WTC11 (cell line): ENCODE data around the gene DCP1A. TPM values are rescaled to one million over a fixed set of nuclear protein-coding genes. Genes with fewer than 3 reads are reported as not detected.

ENCODE experiments used
- ATAC-seq: fragments of 200-7000 bp; cut with Tn5 transposase; 2 replicates; pipeline ENCODE4 v1.10.0; 2021; ENCODE audit warnings: mild to moderate bottlenecking, moderate library complexity
- CTCF ChIA-PET: fragments of 300-600 bp; sonication (Branson Sonifier 250); formaldehyde crosslinking; loops from one replicate; lab custom pipeline; 2021; ENCODE audit warnings: antibody characterized with exemption; lab: Charles Lee
- POLR2A ChIA-PET: fragments of 350-600 bp; sonication (Branson Sonifier 250); formaldehyde crosslinking; loops from one replicate; lab custom pipeline; 2021; ENCODE audit warnings: antibody characterized with exemption; lab: Charles Lee
- DNase-seq: peaks from one replicate; pipeline ENCODE4 v3.0.0; 2021; ENCODE audit warnings: low spot score
- H3K27ac Mint-ChIP-seq: 2 replicates; pipeline ENCODE4 v1.8.0; 2021; ENCODE audit warnings: mixed read lengths
- H3K27me3 Mint-ChIP-seq: 2 replicates; pipeline ENCODE4 v1.8.0; 2021; ENCODE audit warnings: low read depth, mild to moderate bottlenecking, moderate library complexity, mixed read lengths
- H3K36me3 Mint-ChIP-seq: 2 replicates; pipeline ENCODE4 v1.8.0; 2021; ENCODE audit warnings: mixed read lengths
- H3K4me1 Mint-ChIP-seq: 2 replicates; pipeline ENCODE4 v1.8.0; 2022; ENCODE audit warnings: mixed read lengths
- H3K4me3 Mint-ChIP-seq: 2 replicates; pipeline ENCODE4 v1.8.0; 2021; ENCODE audit warnings: mild to moderate bottlenecking, moderate library complexity, mixed read lengths
- H3K9me3 Mint-ChIP-seq: 2 replicates; pipeline ENCODE4 v1.8.0; 2021; ENCODE audit warnings: mixed read lengths
- AFF4 ChIP-seq: sonication (generic); formaldehyde crosslinking; IDR thresholded peaks from 2 replicates; pipeline ENCODE4 v1.8.1; 2023; ENCODE audit warnings: mild to moderate bottlenecking, missing genetic modification reagents, borderline replicate concordance
- ATF1 ChIP-seq: sonication (generic); formaldehyde crosslinking; IDR thresholded peaks from 2 replicates; pipeline ENCODE4 v1.8.1; 2023; ENCODE audit warnings: mild to moderate bottlenecking, moderate library complexity, missing genetic modification reagents
- ELF4 ChIP-seq: sonication (generic); formaldehyde crosslinking; IDR thresholded peaks from 2 replicates; pipeline ENCODE4 v1.8.1; 2022; ENCODE audit warnings: low read depth, mild to moderate bottlenecking, moderate library complexity, missing genetic modification reagents
- FOXJ3 ChIP-seq: sonication (generic); formaldehyde crosslinking; IDR thresholded peaks from 2 replicates; pipeline ENCODE4 v1.9.0; 2021; ENCODE audit warnings: missing genetic modification reagents, mild to moderate bottlenecking, borderline replicate concordance
- IRF1 ChIP-seq: sonication (generic); formaldehyde crosslinking; IDR thresholded peaks from 2 replicates; pipeline ENCODE4 v1.8.0; 2023; ENCODE audit warnings: missing genetic modification reagents
- IRF2 ChIP-seq: sonication (generic); formaldehyde crosslinking; IDR thresholded peaks from 2 replicates; pipeline ENCODE4 v1.8.0; 2022; ENCODE audit warnings: low read depth, missing genetic modification reagents, borderline replicate concordance
- JUN ChIP-seq: sonication (generic); formaldehyde crosslinking; IDR thresholded peaks from 2 replicates; pipeline ENCODE4 v1.8.0; 2023; ENCODE audit warnings: mild to moderate bottlenecking, missing genetic modification reagents
- MLX ChIP-seq: sonication (generic); formaldehyde crosslinking; IDR thresholded peaks from 2 replicates; pipeline ENCODE4 v1.8.1; 2023; ENCODE audit warnings: mild to moderate bottlenecking, missing genetic modification reagents, moderate library complexity
- NFYB ChIP-seq: sonication (generic); formaldehyde crosslinking; conservative IDR thresholded peaks from 2 replicates; pipeline ENCODE4 v1.8.0; 2022; ENCODE audit warnings: low read depth, missing genetic modification reagents
- NR1H2 ChIP-seq: sonication (generic); formaldehyde crosslinking; IDR thresholded peaks from 2 replicates; pipeline ENCODE4 v1.9.0; 2021; ENCODE audit warnings: mild to moderate bottlenecking, moderate library complexity, missing genetic modification reagents
- OVOL2 ChIP-seq: fragments of 250-450 bp; sonication (Bioruptor Pico); IDR thresholded peaks from 2 replicates; pipeline ENCODE4 v1.9.0; 2021; ENCODE audit warnings: mild to moderate bottlenecking, borderline replicate concordance
- SMAD3 ChIP-seq: sonication (generic); formaldehyde crosslinking; IDR thresholded peaks from 2 replicates; pipeline ENCODE4 v1.8.0; 2022; ENCODE audit warnings: missing genetic modification reagents, mild to moderate bottlenecking, borderline replicate concordance
- SMAD4 ChIP-seq: sonication (generic); formaldehyde crosslinking; IDR thresholded peaks from 2 replicates; pipeline ENCODE4 v1.8.0; 2022; ENCODE audit warnings: mild to moderate bottlenecking, missing genetic modification reagents
- SOX15 ChIP-seq: fragments of 250-450 bp; sonication (Bioruptor Pico); IDR thresholded peaks from 2 replicates; pipeline ENCODE4 v1.9.0; 2021; ENCODE audit warnings: mild to moderate bottlenecking
- TCF7 ChIP-seq: sonication (generic); formaldehyde crosslinking; IDR thresholded peaks from 2 replicates; pipeline ENCODE4 v1.8.0; 2022; ENCODE audit warnings: mild to moderate bottlenecking, low read depth, missing genetic modification reagents, moderate library complexity
- TEAD4 ChIP-seq: sonication (generic); formaldehyde crosslinking; IDR thresholded peaks from 2 replicates; pipeline ENCODE4 v1.8.0; 2022; ENCODE audit warnings: mild to moderate bottlenecking, missing genetic modification reagents
- TP53 ChIP-seq: sonication (generic); formaldehyde crosslinking; IDR thresholded peaks from 2 replicates; pipeline ENCODE4 v1.8.1; 2023; ENCODE audit warnings: mild to moderate bottlenecking, missing genetic modification reagents
- USF1 ChIP-seq: sonication (generic); formaldehyde crosslinking; IDR thresholded peaks from 2 replicates; pipeline ENCODE4 v1.8.0; 2022; ENCODE audit warnings: mild to moderate bottlenecking, missing genetic modification reagents
- ZBTB21 ChIP-seq: sonication (generic); formaldehyde crosslinking; IDR thresholded peaks from 2 replicates; pipeline ENCODE4 v1.8.1; 2023; ENCODE audit warnings: mild to moderate bottlenecking, missing genetic modification reagents, borderline replicate concordance
- ZMAT4 ChIP-seq: fragments of 250-450 bp; sonication (Bioruptor Pico); IDR thresholded peaks from 2 replicates; pipeline ENCODE4 v1.9.0; 2021; ENCODE audit warnings: mild to moderate bottlenecking
- ZNF138 ChIP-seq: sonication (generic); formaldehyde crosslinking; conservative IDR thresholded peaks from 2 replicates; pipeline ENCODE4 v1.8.1; 2022; ENCODE audit warnings: mild to moderate bottlenecking, moderate library complexity, missing genetic modification reagents
- ZNF263 ChIP-seq: sonication (generic); formaldehyde crosslinking; IDR thresholded peaks from 2 replicates; pipeline ENCODE4 v1.8.1; 2022; ENCODE audit warnings: low read depth, mild to moderate bottlenecking, moderate library complexity, missing genetic modification reagents
- ZNF512 ChIP-seq: sonication (generic); formaldehyde crosslinking; IDR thresholded peaks from 2 replicates; pipeline ENCODE4 v1.8.1; 2022; ENCODE audit warnings: missing genetic modification reagents, borderline replicate concordance
- ZNF671 ChIP-seq: fragments of 250-450 bp; sonication (Bioruptor Pico); IDR thresholded peaks from 2 replicates; pipeline ENCODE4 v1.8.0; 2021; ENCODE audit warnings: mild to moderate bottlenecking
- total RNA-seq: library from RNA; stranded (reverse); gene quantifications from 3 replicates; pipeline ENCODE4 v1.2.3, GENCODE V29; 2021

Gene DCP1A
- total RNA-seq, 1 experiment from 2014 or later, result 19.1 TPM

GRCh38 chr3:53258600-53259426 is 88.5 kb downstream of the DCP1A start (continued):
- TF ChIP-seq MLX (CRISPR knock-in tag) (no peak), ZNF671 (no peak), SMAD4 (no peak), ZNF138 (CRISPR knock-in tag) (no peak), USF1 (CRISPR knock-in tag) (no peak; the same call in 1 of the 2 replicates), AFF4 (CRISPR knock-in tag) (no peak), FOXJ3 (no peak), ZNF263 (CRISPR knock-in tag) (no peak), IRF2 (CRISPR knock-in tag) (no peak), ZBTB21 (0 out of 2 replicates have a peak, but pooled peaks have one; percentile 5), JUN (CRISPR knock-in tag) (no peak), TEAD4 (no peak), ZMAT4 (no peak), ZNF512 (CRISPR knock-in tag) (0 out of 2 replicates have a peak, but pooled peaks have one; percentile 5), IRF1 (CRISPR knock-in tag) (no peak), ELF4 (CRISPR knock-in tag) (no peak), TP53 (CRISPR knock-in tag) (no peak), SMAD3 (no peak), OVOL2 (CRISPR knock-in tag) (no peak)

GRCh38 chr3:53257465-53257864 is 89.9 kb downstream of the DCP1A start:
- H3K9me3 Mint-ChIP-seq, result no peaks in the 10 kb centered on the region
- CTCF ChIA-PET, result interaction anchor here (0.7 kb wide), 1 partner anchor 37 kb away, joined by 3 read pairs; no protein-coding TSS in a partner anchor
- H3K27me3 Mint-ChIP-seq, result peaks cover 9% of the 10 kb centered on the region; the same call in 1 of the 2 replicates
- no peak overlapping the region for H3K27ac Mint-ChIP-seq
- peaks cover 51% of the 10 kb centered on the region for H3K4me1 Mint-ChIP-seq
- peaks cover 9% of the 10 kb centered on the region for H3K36me3 Mint-ChIP-seq
- POLR2A ChIA-PET, result no interaction called here
- H3K4me3 Mint-ChIP-seq, result no peak overlapping the region
- ATAC-seq (no peak), DNase-seq (no peak)
- TF ChIP-seq SOX15 (no peak), AFF4 (CRISPR knock-in tag) (no peak), NFYB (CRISPR knock-in tag) (no peak), TCF7 (CRISPR knock-in tag) (no peak), ATF1 (CRISPR knock-in tag) (no peak), NR1H2 (CRISPR knock-in tag) (no peak), ZBTB21 (no peak)
